ENCODE data around the gene TMEM107. TPM values are rescaled to one million over a fixed set of nuclear protein-coding genes. Genes with fewer than 3 reads are reported as not detected.

TMEM107 gene
- total RNA-seq, 4 donors from 2014 or later, result 12.7 to 21.7 (median 15.5) TPM

DNA sequence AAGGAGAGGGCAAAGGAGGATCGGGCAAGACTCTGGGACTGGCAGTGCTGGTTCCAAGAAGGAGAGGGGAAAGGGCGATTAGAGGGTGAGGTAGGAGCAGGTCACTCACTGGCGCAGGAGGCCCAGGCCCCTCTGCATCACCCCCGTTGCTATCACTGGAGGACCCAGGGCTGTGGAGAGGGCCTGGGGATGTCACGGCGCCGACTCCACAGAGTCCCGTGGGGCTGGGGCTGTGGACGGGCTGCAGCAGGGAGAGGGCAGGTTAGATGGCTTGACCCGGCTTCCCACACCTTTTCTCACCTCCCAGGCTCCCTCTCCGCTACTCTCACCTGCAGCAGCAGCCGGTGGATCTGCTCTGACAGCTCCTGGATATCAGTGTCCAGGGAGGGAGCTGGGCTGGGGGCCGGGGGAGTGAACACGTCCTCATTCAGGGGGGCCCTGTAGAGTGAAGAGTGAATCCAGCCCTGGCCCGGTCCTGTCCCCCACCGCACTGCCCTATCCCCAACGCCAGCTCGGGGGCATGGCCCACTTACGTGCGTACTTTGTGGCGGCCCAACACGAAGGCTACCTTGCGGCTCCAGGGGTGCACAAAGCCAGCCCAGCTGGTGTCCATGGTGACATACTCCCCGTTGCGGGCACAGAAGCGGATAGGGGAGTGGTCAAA lies 28.9 kb downstream of the TMEM107 start:
- 92 to 93% methylated on average over 8 to 21 of the region's 26 CpGs for WGBS, 2 donors
- no peak for DNase-seq
- Histone ChIP-seq H3K9me3 (no peaks in the 10 kb centered on the region), H3K4me3 (no peak overlapping the region), H3K27me3 (no peaks in the 10 kb centered on the region), H3K36me3 (peaks cover 83 to 88% (median 83%) of the 10 kb centered on the region in 3 donors), H3K4me1 (peaks cover 11 to 85% (median 16%) of the 10 kb centered on the region in 3 donors), H3K27ac (peak overlapping the region; percentile 20 to 100 (median 74))
- intact Hi-C loops (cut with DNase I), result no loop called here
- no peak for TF ChIP-seq POLR2A (IDR thresholded peaks at IDR 0.05)
- no peak for TF ChIP-seq CTCF (IDR thresholded peaks at IDR 0.05)

GRCh38 chr17:8146381-8147140 lies 29.6 kb downstream of the TMEM107 start:
- Histone ChIP-seq H3K27me3 (no peaks in the 10 kb centered on the region), H3K4me1 (peaks cover 11 to 86% (median 16%) of the 10 kb centered on the region in 3 donors), H3K36me3 (peaks cover 90 to 95% (median 91%) of the 10 kb centered on the region in 3 donors), H3K4me3 (no peak overlapping the region), H3K27ac (peak overlapping the region in 3 of 4 donors; percentile 48 to 100 (median 99)), H3K9me3 (no peaks in the 10 kb centered on the region)
- intact Hi-C loops (cut with DNase I), result no loop called here
- WGBS, 2 donors, result 89 to 93% methylated on average over 9 to 11 of the region's 14 CpGs
- no peak for TF ChIP-seq POLR2A (IDR thresholded peaks at IDR 0.05)
- TF ChIP-seq CTCF (IDR thresholded peaks at IDR 0.05), result no peak
- no peak for DNase-seq

- peaks cover 10 to 85% (median 11%) of the 10 kb centered on the region in 3 donors for H3K4me1 ChIP-seq
- TF ChIP-seq CTCF (IDR thresholded peaks at IDR 0.05) (no peak), POLR2A (IDR thresholded peaks at IDR 0.05) (no peak)
- peaks cover 95 to 100% (median 97%) of the 10 kb centered on the region in 3 donors for H3K36me3 ChIP-seq
- H3K27ac ChIP-seq, result peak overlapping the region in 3 of 4 donors; percentile 48 to 100 (median 99)
- intact Hi-C loops (cut with DNase I), result no loop called here
- no peaks in the 10 kb centered on the region for H3K27me3 ChIP-seq
- no peak overlapping the region for H3K4me3 ChIP-seq
- no peaks in the 10 kb centered on the region for H3K9me3 ChIP-seq
- DNase-seq, result no peak
- 80 to 90% methylated on average over 1 to 2 of the region's 12 CpGs for WGBS, 2 donors
These were observed 30.4 kb downstream of the TMEM107 start for GRCh38 chr17:8145811-8146210.

GRCh38 chr17:8144401-8145231 lies 31.6 kb downstream of the TMEM107 start:
- Histone ChIP-seq H3K27ac (peak overlapping the region in 3 of 4 donors; percentile 21 to 53 (median 24)), H3K4me1 (peaks cover under 1 to 85% (median 7%) of the 10 kb centered on the region in 3 donors), H3K36me3 (peaks cover 95 to 100% (median 99%) of the 10 kb centered on the region in 3 donors), H3K4me3 (no peak overlapping the region), H3K9me3 (no peaks in the 10 kb centered on the region), H3K27me3 (no peaks in the 10 kb centered on the region)
- no peak for DNase-seq
- 84% methylated on average over 3 to 7 of the region's 15 CpGs for WGBS, 2 donors
- no peak for TF ChIP-seq POLR2A (IDR thresholded peaks at IDR 0.05)
- TF ChIP-seq CTCF (IDR thresholded peaks at IDR 0.05), result no peak
- intact Hi-C loops (cut with DNase I), result no loop called here

Data from esophagus squamous epithelium (tissue), 5 donors.